GM06990 (cell line): ENCODE measurements around the gene ADCY6.

Source experiments
- DNase-seq: peaks from one replicate; pipeline ENCODE4 v3.0.0-alpha.2; 2011; ENCODE audit not compliant: insufficient read length; ENCODE audit errors: extremely low read depth
- H3K27me3 ChIP-seq: replicated peaks from 2 replicates; pipeline ENCODE4 v1.6.0; 2011; ENCODE audit warnings: low read length; ENCODE audit not compliant: control insufficient read depth, insufficient read depth
- H3K36me3 ChIP-seq: 2 replicates; pipeline ENCODE4 v1.5.1; 2011; ENCODE audit warnings: low read length; ENCODE audit not compliant: control insufficient read depth, insufficient read depth
- H3K4me3 ChIP-seq: replicated peaks from 2 replicates; pipeline ENCODE4 v1.5.1; 2011; ENCODE audit warnings: low read depth, mild to moderate bottlenecking, control low read depth, low read length
- CTCF ChIP-seq: IDR thresholded peaks from 2 replicates; pipeline ENCODE4 v1.5.1; 2011; ENCODE audit warnings: low read length, control low read depth, mild to moderate bottlenecking, inconsistent platforms; ENCODE audit not compliant: insufficient read depth, poor library complexity, severe bottlenecking

Gene ADCY6

GRCh38 chr12:48828293-48828692, 39.4 kb upstream of the ADCY6 start:
- no peak for DNase-seq
- no peaks in the 10 kb centered on the region for H3K27me3 ChIP-seq
- TF ChIP-seq CTCF, result no peak
- no peak overlapping the region for H3K4me3 ChIP-seq
- peaks cover 41% of the 10 kb centered on the region for H3K36me3 ChIP-seq

- peaks cover 34% of the 10 kb centered on the region for H3K36me3 ChIP-seq
- DNase-seq, result no peak
Observed at GRCh38 chr12:48827513-48828096, 38.7 kb upstream of the ADCY6 start.

DNA sequence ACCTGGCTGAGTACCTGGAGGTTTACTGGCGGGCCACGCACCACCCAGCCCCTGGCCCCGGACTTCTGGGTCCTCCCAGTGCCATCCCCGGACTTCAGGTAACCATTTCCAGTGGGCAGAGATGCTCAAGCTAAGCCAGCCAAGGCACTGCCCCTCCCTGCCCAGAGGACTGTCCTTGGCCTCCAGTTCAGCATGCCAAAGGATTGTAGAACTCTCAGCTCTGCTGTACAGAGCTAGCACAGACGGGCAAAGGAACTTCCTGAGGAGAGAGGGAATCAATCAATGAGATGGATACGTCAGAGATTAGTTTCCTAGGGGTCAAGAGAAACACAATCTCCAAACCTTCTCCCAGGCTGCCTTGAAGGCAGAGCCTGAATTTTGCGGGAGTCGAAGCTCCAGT, 38.1 kb upstream of the ADCY6 start:
- no peak for TF ChIP-seq CTCF
- DNase-seq, result no peak
- no peaks in the 10 kb centered on the region for H3K27me3 ChIP-seq
- peaks cover 30% of the 10 kb centered on the region for H3K36me3 ChIP-seq
- no peak overlapping the region for H3K4me3 ChIP-seq

More at GRCh38 chr12:48827513-48828096, 38.7 kb upstream of the ADCY6 start:
- no peaks in the 10 kb centered on the region for H3K27me3 ChIP-seq
- no peak overlapping the region for H3K4me3 ChIP-seq
- TF ChIP-seq CTCF, result no peak

DNA sequence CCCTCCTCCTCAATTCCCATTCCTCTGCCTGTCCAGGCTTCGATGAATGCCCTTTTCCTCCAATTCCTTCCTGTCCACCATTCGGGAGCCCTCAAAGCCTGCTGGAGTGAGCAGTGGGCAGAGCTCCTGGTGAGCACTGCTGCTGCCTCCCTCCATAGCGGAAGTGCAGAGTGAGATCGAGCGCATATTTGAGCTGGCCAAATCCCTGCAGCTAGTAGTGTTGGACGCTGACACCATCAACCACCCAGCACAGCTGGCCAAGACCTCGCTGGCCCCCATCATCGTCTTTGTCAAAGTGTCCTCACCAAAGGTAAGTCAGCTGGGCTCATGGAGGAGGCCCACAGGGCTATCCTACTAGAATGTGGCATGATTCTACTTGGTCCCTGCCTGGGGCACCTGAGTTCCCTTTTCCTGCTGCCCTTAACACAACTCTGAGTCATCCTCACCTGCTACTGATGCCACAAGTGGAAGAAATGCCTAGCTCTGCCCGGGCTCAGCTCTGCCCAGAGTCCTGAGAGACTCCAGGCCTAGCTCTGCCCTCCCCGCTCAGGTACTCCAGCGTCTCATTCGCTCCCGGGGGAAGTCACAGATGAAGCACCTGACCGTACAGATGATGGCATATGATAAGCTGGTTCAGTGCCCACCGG, 37.4 kb upstream of the ADCY6 start:
- Histone ChIP-seq H3K4me3 (no peak overlapping the region), H3K36me3 (peaks cover 23% of the 10 kb centered on the region), H3K27me3 (no peaks in the 10 kb centered on the region)
- no peak for DNase-seq
- TF ChIP-seq CTCF, result no peak

- DNase-seq, result no peak
- no peak for TF ChIP-seq CTCF
Observed at GRCh38 chr12:48824905-48825304, 36.0 kb upstream of the ADCY6 start.

More at GRCh38 chr12:48824905-48825304, 36.0 kb upstream of the ADCY6 start:
- Histone ChIP-seq H3K27me3 (no peaks in the 10 kb centered on the region), H3K36me3 (peaks cover 9% of the 10 kb centered on the region), H3K4me3 (no peak overlapping the region)
